GM18520 (cell line): ENCODE measurements around the gene ADAMTS16.
A peak's percentile ranks its signal among the peaks of the same experiment; 100 is the strongest.

Experiments used
- ATAC-seq: cut with Tn5 transposase; IDR thresholded peaks from one replicate; pipeline ENCODE4 v1.9.1; 2021; ENCODE audit not compliant: unreplicated experiment

ADAMTS16 gene

GRCh38 chr5:5182508-5183188, 42.5 kb downstream of the ADAMTS16 start:
- ATAC-seq = no peak

DNA sequence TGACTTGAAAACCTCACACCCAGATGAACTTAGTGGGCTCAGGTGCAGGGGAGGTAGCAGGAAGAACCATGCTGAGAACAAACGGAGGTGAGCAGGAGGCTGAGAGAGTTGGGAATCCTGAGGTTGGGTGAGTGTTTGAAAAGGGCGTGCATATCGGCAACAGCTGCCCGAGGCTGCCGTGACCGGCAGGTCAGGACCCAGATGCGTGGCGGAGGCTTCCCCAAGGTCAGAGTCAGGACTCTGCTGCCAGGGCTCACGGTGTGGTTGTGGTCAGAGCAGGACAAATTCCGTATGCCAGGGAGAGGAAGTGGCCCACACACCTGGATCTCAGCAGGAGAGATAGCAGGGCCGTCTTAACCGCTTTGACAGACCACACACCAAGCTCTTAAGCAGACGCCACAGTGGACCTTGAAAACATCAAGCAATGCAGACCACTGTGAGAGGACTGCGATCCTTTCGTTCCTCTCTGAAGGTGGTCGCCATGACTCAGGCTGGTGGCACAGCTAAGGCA, 43.1 kb downstream of the ADAMTS16 start:
- no peak for ATAC-seq

GRCh38 chr5:5183933-5184332, 43.8 kb downstream of the ADAMTS16 start:
- ATAC-seq = no peak

GRCh38 chr5:5188376-5189050, 48.4 kb downstream of the ADAMTS16 start:
- ATAC-seq = no peak

GRCh38 chr5:5189051-5189430, 48.9 kb downstream of the ADAMTS16 start:
- ATAC-seq = no peak

- no peak for ATAC-seq
Observed at GRCh38 chr5:5191906-5192305, 51.8 kb downstream of the ADAMTS16 start.

DNA sequence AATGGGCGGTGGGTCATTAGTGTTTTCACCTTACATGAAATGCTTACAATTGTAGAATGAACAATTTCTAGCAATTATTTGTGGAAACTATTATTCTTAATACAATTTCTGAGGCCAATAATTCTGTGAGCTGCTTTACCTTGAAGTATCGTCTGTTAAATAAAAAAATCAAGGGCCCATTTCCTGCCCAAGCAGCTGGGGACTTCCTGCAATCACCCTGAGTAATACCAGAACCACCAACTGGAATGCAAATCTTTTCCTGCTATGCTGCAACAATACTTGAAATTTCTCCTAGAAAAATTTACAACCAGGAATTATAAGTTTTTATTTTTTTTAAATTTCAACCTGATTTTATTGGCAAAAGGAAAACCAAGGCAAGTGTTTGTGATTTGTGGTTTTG, 52.6 kb downstream of the ADAMTS16 start:
- no peak for ATAC-seq

DNA sequence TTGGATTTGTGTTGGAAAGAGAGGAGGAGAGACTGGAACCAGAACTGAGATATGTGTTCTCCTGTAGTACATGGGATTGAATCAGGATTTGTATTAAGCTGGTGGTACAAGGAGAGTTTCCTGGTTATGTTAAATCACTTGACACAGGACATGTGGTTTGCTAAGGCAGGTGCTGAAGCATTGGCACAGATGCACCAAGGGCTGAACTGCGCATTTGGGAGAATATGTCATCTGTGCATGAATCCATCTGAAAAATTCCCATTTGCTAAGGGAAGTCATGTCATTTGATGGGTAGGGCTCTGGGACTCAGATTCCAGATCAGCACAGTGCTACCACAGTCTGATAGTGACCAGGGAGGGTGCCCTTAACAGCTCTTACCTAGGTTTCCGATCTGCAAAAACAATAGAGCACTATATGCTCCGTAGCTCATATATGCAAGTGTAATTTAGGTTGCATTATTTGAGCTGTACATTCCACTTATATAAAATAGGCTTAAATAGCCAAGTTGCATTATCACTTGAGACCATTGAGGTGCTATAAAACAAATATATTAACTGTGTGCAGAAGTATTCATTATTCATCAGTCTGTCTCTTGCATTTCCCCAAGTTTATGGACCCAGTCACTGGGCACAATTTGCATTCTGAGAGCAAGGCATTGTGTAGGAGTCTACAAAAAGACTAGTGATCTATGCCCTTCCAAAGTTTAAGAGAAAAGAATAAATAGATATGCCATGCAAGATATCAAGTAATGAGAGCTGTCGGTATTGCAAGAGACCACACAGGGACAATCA, 55.2 kb downstream of the ADAMTS16 start:
- ATAC-seq = no peak

DNA sequence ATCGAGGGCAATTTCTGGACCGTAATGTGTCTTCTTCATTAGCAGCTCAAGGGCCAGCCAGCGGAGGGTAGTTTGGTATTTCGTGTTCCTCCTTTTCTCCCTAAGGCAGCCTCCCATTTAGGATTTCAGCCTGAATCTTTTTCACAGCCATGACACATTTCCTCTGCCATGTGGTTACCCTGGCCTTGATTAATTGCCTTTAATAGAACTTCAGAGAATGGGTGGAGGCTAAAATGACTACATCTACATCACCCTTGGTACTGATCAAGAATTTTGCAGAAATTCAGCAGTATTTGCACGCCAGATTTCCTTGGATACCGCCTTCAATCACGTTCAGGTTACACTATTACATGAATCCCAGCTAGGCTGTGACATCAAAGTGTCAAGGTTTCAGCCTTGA, 58.0 kb downstream of the ADAMTS16 start:
- no peak for ATAC-seq

DNA sequence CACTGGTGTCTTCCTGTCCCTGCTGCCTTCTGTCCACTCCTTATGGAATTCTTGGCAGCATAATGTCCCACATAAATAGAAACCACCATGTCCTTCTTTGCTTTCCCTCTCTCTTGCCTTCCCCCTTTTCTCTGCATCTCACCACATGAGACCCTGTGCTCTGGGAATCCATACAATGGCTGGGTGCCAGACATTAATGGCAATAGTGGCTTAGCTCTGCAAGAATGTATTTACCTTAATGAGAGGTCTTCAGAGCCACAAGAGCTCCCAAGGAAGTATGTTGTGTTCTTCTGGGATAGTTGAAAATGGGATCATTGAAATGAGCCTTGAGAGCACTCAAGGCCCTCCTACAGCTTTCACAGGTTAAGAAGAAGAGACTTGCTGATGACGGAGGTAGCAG, 58.7 kb downstream of the ADAMTS16 start:
- no peak for ATAC-seq

DNA sequence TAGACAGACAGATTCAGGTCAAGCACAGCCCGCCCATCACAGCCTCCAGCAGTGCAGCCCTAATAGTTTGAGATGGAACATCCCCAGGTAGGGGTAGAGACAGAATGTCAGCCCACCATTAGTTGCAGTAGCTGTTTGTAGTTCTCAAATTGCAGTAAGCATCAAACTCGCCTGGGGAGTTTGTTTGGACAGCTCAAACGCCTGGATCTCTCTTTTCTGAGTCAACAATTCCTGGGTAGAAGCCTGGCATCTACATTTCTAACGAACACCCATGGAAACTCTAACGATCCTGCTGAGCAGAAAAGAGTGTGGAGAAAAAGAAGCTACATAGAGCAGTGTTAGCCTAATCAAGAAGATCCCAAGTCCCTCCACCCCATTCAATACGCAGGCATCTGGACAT, 59.4 kb downstream of the ADAMTS16 start:
- ATAC-seq = no peak

GRCh38 chr5:5200133-5200532, 60.0 kb downstream of the ADAMTS16 start:
- ATAC-seq = no peak

DNA sequence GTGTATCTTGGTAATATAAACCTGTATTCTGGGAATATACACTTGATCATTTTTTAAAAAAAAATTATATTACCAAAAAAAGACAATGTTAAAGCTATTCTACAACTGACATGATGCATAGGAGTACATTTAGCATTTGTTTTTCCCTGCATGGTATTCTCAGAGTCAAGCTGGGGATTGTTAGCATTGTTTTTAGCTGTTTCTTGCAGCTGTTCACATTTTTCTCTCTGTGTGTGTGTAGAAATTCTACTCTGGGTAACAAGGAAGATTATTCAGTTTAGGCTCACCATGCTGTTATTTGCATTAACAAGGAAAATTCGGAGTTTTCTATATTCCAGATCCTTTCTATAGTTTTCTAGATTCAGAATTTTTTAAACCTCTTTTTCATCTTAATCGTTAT, 62.2 kb downstream of the ADAMTS16 start:
- ATAC-seq = no peak

DNA sequence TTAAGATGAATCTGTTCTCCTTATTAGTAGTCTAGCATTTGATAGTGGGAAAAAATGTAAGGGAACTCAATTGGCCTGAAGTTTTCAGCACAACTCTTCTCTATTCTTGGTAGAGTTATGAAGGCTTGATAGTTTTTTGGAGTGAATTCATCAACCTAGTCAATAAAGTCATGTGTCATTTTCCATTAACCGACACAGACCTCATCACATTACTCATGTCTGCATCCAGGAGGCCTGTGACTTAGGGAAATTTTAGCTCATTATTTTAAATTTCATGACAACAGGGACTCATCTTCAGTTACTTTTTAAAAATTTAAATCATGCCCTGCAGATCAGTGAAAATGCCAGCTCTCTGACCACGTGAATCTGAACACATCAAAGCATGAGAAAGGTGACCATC, 63.3 kb downstream of the ADAMTS16 start:
- ATAC-seq = no peak

DNA sequence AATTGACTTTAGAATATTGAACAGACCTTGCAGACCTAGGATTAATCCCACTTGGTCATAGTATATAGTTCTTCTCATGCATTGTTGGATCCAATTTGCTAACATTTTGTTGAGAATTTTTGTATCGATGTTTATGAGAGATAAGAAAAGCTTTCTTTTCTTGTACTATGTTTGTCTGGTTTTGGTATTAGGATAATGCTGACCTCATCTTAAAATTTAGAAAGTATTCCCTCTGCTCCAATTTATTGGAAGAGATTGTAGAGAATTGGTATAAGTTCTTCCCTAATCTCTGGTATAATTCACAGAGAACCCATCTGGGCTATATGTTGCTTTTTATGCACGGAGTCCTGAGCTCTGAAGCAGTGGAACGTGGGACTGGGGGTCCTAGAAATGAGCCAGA, 67.7 kb downstream of the ADAMTS16 start:
- no peak for ATAC-seq

GRCh38 chr5:5209089-5209488, 69.0 kb downstream of the ADAMTS16 start:
- ATAC-seq = no peak

DNA sequence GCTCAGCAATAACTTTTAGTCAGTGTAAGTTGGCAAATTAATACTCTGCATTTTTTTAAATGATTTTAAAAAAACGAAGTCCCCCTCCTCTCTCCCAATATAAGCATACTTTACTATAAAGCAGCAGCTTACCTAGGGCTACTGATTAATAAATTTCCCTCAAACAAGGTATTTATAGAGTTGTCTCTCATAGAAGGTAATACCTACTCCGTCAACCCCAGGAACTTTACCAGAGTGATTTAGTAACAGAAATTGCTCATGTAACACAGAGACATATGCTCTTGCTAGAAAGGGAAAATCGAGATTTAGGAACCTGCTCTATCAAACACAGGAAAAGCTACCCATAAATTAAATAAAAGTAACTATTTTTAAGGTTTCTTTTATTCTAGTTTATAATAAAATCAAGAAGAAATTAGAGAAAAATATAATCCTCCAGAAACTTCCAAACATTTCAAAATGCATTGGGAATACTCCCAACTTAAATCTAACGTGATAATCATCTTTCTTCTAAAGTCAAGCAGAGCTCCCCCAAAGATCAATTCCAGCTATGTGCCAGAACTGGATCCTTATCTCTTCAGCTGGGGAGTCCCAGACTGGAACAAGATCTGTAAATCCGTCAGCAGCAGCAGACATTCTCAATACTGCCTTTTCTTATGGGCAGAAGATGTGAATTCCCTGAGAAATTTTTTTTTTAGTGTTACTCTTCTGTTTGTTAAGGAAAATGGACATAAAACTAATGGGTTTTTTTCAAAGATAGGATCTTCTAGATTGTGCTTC, 69.6 kb downstream of the ADAMTS16 start:
- no peak for ATAC-seq

- peak; percentile 92 for ATAC-seq
Observed at GRCh38 chr5:5217371-5217770, 77.2 kb downstream of the ADAMTS16 start.

DNA sequence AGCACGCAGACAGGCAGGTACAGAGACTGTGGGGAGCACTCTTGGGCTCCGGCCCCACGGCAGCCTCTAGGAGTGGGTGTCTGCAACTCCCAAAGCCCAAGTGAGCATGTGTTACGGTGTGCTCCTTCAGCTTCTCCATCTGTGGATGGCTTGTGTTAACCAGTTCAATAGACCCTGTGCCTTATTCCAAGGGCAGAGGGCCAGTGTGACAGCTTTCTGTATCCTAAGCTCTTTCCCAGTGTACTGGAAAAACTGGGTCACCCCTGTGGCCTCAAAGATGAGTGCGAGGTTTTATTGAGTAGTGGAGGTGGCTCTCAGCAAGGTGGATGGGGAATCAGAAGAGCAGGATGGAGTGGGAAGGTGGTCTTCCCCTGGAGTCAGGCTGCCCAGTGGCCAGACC, 78.3 kb downstream of the ADAMTS16 start:
- ATAC-seq = no peak

DNA sequence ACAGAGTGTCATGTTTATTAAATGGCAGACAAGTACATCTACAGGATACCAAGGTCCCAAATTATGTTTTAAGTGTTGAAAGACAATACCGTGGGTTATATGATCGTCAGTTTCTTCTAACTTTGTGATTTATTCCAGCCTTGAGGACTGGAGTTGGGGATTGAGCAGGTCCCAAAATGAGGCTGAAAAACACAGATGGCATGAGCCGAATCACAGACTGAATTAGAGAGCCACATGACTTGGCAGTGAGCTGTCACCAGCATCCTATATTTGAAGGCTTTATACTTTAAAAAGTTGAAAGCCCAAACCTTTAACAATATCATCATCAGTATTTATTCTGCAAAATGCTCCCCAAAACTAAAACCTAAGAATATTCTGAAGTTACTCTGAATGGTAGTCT, 79.4 kb downstream of the ADAMTS16 start:
- no peak for ATAC-seq
